Measurements from ENCODE around the gene KLB.
"Not testable (repeated sequence)": the region's sequence is repeated elsewhere in the genome, so short reads cannot be mapped to it uniquely, and the experiment has no call there.

Gene KLB

DNA sequence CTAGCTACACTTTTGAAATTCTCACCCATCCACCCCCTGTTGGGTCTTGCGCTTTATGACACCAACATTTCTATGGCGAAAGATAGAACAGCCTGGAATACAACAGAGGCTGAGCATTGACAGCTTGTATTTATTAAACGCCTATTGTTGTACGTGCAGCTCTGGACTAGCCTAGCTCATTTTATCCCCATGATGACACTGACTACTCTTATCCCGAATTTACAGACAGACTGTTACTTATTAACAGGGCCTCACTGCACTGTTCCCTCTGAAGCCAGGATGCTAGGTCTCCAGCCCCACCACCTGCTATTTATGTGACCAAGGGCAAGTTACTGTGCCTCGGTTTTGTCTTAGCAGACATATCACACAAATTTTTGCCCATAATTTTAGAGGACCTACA, 39.6 kb upstream of the KLB start:
- Histone ChIP-seq H3K27me3 (ENCODE audit: insufficient read depth, poor library complexity, severe bottlenecking) (no peaks in the 10 kb centered on the region), H3K4me3 (replicated peaks; ENCODE audit: insufficient read depth, low read length) (no peak overlapping the region), H3K27ac (replicated peaks) (no peak overlapping the region)
- TF ChIP-seq CTCF (IDR thresholded peaks at IDR 0.05; ENCODE audit: insufficient read depth, low read length) (no peak), GABPA (IDR thresholded peaks at IDR 0.05; ENCODE audit: low read depth) (no peak), REST (IDR thresholded peaks at IDR 0.05; ENCODE audit: insufficient replicate concordance, low read depth) (no peak)
- no peak for DNase-seq (ENCODE audit: low read depth in 1 of 2, low spot score in 1 of 2)

DNA sequence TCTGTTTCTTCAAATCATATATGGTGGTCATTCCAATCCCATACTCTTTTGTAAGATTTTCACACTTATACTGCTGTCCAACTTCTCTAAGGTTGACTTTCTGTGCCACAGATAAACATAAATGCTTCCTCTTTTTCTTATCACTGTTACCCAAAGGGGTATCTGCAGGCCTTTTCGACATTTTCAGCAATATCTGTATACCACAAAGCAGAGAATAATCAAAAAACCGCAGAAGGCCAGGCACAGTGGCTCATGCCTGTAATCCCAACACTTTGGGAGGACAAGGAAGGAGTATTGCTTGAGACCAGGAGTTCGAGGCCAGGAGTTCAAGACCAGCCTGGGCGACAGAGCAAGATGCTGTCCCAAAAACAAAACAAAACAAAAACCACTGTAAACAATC, 37.4 kb upstream of the KLB start:
- Histone ChIP-seq H3K4me3 (replicated peaks; ENCODE audit: insufficient read depth, low read length) (no peak overlapping the region), H3K27ac (replicated peaks) (no peak overlapping the region), H3K27me3 (ENCODE audit: insufficient read depth, poor library complexity, severe bottlenecking) (no peaks in the 10 kb centered on the region)
- peak in 1 of 2 experiments; percentile 34 for DNase-seq (ENCODE audit: low read depth in 1 of 2, low spot score in 1 of 2)
- TF ChIP-seq SPI1 (IDR thresholded peaks at IDR 0.05; ENCODE audit: borderline replicate concordance, low read depth) (no peak), REST (IDR thresholded peaks at IDR 0.05; ENCODE audit: insufficient replicate concordance, low read depth) (peak; percentile 45), POLR2AphosphoS5 (IDR thresholded peaks at IDR 0.05; ENCODE audit: low read depth) (no peak)

- DNase-seq (ENCODE audit: low read depth in 1 of 2, low spot score in 1 of 2); H3K27me3 ChIP-seq (ENCODE audit: insufficient read depth, poor library complexity, severe bottlenecking); H3K27ac ChIP-seq (replicated peaks); H3K4me3 ChIP-seq (replicated peaks; ENCODE audit: insufficient read depth, low read length): not testable (repeated sequence)
These were observed 35.5 kb upstream of the KLB start for GRCh38 chr4:39371209-39371608.

DNA sequence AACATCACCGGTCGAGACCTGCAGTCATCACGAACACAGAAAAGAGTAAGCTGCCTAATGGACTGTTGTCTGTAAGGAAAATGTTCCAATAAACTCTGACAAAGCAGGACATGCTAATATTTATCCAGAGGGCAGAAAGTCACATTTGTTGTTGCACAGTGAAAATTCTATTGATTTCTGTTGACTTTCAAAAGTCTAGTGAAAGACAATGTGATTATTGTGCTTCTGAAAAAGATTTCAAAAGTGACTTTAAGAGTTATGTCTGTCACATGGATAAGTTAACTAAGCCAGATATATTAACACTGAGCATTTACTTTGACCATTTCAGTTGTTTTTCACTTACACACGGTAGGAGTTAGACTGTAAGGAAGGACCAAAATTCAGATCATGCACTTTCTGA, 31.3 kb upstream of the KLB start:
- TF ChIP-seq POLR2AphosphoS5 (IDR thresholded peaks at IDR 0.05; ENCODE audit: low read depth): no peak
- TF ChIP-seq CTCF (IDR thresholded peaks at IDR 0.05; ENCODE audit: insufficient read depth, low read length): no peak
- no peak for TF ChIP-seq GABPA (IDR thresholded peaks at IDR 0.05; ENCODE audit: low read depth)
- TF ChIP-seq REST (IDR thresholded peaks at IDR 0.05; ENCODE audit: insufficient replicate concordance, low read depth): no peak
- TF ChIP-seq SPI1 (IDR thresholded peaks at IDR 0.05; ENCODE audit: borderline replicate concordance, low read depth): no peak
- no peaks in the 10 kb centered on the region for H3K27me3 ChIP-seq (ENCODE audit: insufficient read depth, poor library complexity, severe bottlenecking)
- no peak for DNase-seq (ENCODE audit: low read depth in 1 of 2, low spot score in 1 of 2)
- H3K4me3 ChIP-seq (replicated peaks; ENCODE audit: insufficient read depth, low read length): no peak overlapping the region
- H3K27ac ChIP-seq (replicated peaks): no peak overlapping the region
